Activated naive CD8-positive, alpha-beta T cell (primary cell): ENCODE results near the gene QKI.
"Not testable (repeated sequence)": the region's sequence is repeated elsewhere in the genome, so short reads cannot be mapped to it uniquely, and the experiment has no call there.

Source experiments
- H3K27ac Mint-ChIP-seq: one replicate; pipeline ENCODE4 v1.8.0; 2021; ENCODE audit warnings: mixed read lengths
- H3K27me3 Mint-ChIP-seq: one replicate; pipeline ENCODE4 v1.8.0; 2021; ENCODE audit warnings: mixed read lengths
- H3K36me3 Mint-ChIP-seq: one replicate; pipeline ENCODE4 v1.8.0; 2021; ENCODE audit warnings: mixed read lengths
- H3K4me1 Mint-ChIP-seq: one replicate; pipeline ENCODE4 v1.8.0; 2021; ENCODE audit warnings: low read depth, mixed read lengths
- H3K4me3 Mint-ChIP-seq: one replicate; pipeline ENCODE4 v1.8.0; 2021; ENCODE audit warnings: mild to moderate bottlenecking, mixed read lengths
- H3K9me3 Mint-ChIP-seq: one replicate; pipeline ENCODE4 v1.8.0; 2021; ENCODE audit warnings: low read depth, mixed read lengths

The QKI gene

GRCh38 chr6:163383912-163384311 is 30.6 kb upstream of the QKI start:
- Mint-ChIP-seq H3K4me1 (no peaks in the 10 kb centered on the region), H3K9me3 (peaks cover 5% of the 10 kb centered on the region), H3K27me3 (peaks cover 2% of the 10 kb centered on the region), H3K27ac (no peak overlapping the region), H3K36me3 (no peaks in the 10 kb centered on the region), H3K4me3 (no peak overlapping the region)

- Mint-ChIP-seq H3K27me3 (peaks cover 2% of the 10 kb centered on the region), H3K27ac (no peak overlapping the region), H3K9me3 (peaks cover 5% of the 10 kb centered on the region), H3K4me3 (no peak overlapping the region), H3K36me3 (no peaks in the 10 kb centered on the region), H3K4me1 (no peaks in the 10 kb centered on the region)
Measured at GRCh38 chr6:163384510-163384909, 30.0 kb upstream of the QKI start.

DNA sequence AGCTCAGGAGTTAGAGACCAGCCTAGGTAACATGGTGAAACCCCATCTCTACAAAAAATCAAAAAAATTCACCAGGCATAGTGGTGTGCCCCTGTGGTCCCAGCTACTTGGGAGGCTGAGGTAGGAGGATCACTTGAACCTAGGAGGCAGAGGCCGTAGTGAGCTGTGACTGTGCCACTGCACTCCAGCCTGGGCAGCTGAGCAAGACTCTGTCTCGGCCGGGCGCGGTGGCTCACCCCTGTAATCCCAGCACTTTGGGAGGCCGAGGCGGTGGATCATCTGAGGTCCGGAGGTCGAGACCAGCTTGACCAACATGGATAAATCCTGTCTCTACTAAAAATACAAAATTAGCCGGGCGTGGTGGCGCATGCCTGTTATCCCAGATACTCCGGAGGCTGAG is 29.0 kb upstream of the QKI start:
- H3K27me3 Mint-ChIP-seq, H3K4me3 Mint-ChIP-seq, H3K36me3 Mint-ChIP-seq, H3K4me1 Mint-ChIP-seq, H3K9me3 Mint-ChIP-seq, H3K27ac Mint-ChIP-seq: not testable (repeated sequence)

DNA sequence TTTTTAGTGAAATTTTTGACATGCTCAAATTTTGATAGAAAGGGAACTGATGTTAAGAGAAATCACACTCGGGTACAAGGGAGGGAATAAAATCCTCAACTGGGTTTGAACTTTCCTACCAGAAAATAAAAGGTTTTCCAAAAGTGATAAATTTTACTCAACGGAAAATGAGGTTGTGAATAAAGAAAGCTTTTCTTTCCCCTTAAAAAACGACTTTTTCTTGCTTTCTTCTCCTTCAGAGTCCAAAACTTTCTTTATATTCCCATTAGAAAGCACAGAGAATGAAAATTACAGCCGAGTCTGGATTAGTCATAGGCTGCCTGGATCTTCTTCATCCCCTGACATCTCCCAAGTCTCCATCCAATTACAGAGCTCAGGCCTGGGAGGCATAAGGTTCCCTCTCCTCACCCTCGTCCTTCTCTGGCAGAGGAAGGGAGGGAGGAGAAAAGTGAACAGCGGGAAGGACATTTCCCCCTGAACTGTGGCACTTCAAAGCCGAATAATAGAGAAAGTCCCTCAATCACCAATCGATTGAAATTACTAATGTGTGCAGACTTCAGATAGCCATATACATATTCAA is 28.1 kb upstream of the QKI start:
- Mint-ChIP-seq H3K27ac (no peak overlapping the region), H3K9me3 (peaks cover 5% of the 10 kb centered on the region), H3K36me3 (no peaks in the 10 kb centered on the region), H3K4me1 (no peaks in the 10 kb centered on the region), H3K4me3 (no peak overlapping the region), H3K27me3 (peaks cover 4% of the 10 kb centered on the region)

GRCh38 chr6:163387317-163387716 is 27.2 kb upstream of the QKI start:
- no peak overlapping the region for H3K27ac Mint-ChIP-seq
- no peak overlapping the region for H3K4me3 Mint-ChIP-seq
- H3K27me3 Mint-ChIP-seq = peaks cover 4% of the 10 kb centered on the region
- no peaks in the 10 kb centered on the region for H3K4me1 Mint-ChIP-seq
- peaks cover 5% of the 10 kb centered on the region for H3K9me3 Mint-ChIP-seq
- H3K36me3 Mint-ChIP-seq = no peaks in the 10 kb centered on the region

GRCh38 chr6:163389354-163389753 is 25.2 kb upstream of the QKI start:
- Mint-ChIP-seq H3K9me3 (no peaks in the 10 kb centered on the region), H3K4me3 (no peak overlapping the region), H3K36me3 (no peaks in the 10 kb centered on the region), H3K27ac (no peak overlapping the region), H3K4me1 (no peaks in the 10 kb centered on the region), H3K27me3 (peaks cover 6% of the 10 kb centered on the region)

GRCh38 chr6:163390770-163391169 is 23.7 kb upstream of the QKI start:
- Mint-ChIP-seq H3K36me3 (peaks cover 2% of the 10 kb centered on the region), H3K9me3 (no peaks in the 10 kb centered on the region), H3K4me1 (no peaks in the 10 kb centered on the region), H3K27me3 (peaks cover 10% of the 10 kb centered on the region), H3K4me3 (no peak overlapping the region), H3K27ac (no peak overlapping the region)

DNA sequence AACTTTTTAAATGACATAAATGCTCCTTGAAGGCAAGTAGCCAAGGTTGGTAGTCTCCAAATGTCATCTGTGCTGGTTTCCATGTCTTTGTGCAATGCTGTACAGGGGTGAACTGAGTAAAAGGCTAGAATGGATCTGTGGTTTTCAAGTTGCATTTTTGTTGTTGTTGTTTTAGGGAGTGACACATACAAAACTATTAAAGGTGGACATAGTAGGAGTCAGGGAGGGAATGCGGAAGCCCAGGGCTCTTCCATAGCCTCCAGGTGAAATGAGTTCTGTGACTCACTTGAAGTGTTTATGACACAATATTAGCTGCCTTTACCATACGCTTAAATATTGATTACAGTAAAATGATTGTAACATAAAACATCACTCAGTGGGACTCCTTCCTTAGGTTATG is 22.5 kb upstream of the QKI start:
- peaks cover 14% of the 10 kb centered on the region for H3K27me3 Mint-ChIP-seq
- no peak overlapping the region for H3K27ac Mint-ChIP-seq
- H3K4me1 Mint-ChIP-seq = peaks cover 6% of the 10 kb centered on the region
- no peak overlapping the region for H3K4me3 Mint-ChIP-seq
- H3K36me3 Mint-ChIP-seq = peaks cover 2% of the 10 kb centered on the region
- H3K9me3 Mint-ChIP-seq = no peaks in the 10 kb centered on the region

DNA sequence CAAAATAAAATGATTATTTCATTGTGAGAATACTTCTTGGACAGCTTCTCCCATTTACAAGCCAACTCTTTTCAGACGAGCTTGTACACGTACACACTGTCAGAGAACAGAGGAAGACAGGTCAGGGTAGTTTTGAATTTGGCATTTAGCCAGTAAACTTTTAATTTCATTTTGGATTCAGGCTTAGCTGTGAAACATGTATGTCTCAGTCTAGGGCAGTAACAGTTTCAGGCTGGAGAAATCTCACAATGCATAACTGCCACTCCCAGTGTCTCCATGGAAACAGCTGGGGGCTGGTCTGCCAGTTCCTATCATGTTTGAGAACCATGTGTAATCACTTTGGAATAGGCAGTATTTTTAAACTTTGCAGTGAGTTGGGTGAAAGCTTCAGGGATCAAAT is 22.0 kb upstream of the QKI start:
- no peak overlapping the region for H3K27ac Mint-ChIP-seq
- H3K4me3 Mint-ChIP-seq = no peak overlapping the region
- H3K27me3 Mint-ChIP-seq = peaks cover 18% of the 10 kb centered on the region
- H3K9me3 Mint-ChIP-seq = no peaks in the 10 kb centered on the region
- H3K36me3 Mint-ChIP-seq = peaks cover 2% of the 10 kb centered on the region
- peaks cover 6% of the 10 kb centered on the region for H3K4me1 Mint-ChIP-seq

- Mint-ChIP-seq H3K4me1 (peaks cover 6% of the 10 kb centered on the region), H3K36me3 (peaks cover 2% of the 10 kb centered on the region), H3K27ac (no peak overlapping the region), H3K27me3 (peaks cover 19% of the 10 kb centered on the region), H3K9me3 (no peaks in the 10 kb centered on the region), H3K4me3 (no peak overlapping the region)
Measured at GRCh38 chr6:163393923-163394322, 20.6 kb upstream of the QKI start.

GRCh38 chr6:163394659-163395058 is 19.9 kb upstream of the QKI start:
- no peak overlapping the region for H3K4me3 Mint-ChIP-seq
- no peak overlapping the region for H3K27ac Mint-ChIP-seq
- H3K27me3 Mint-ChIP-seq = peaks cover 18% of the 10 kb centered on the region
- H3K4me1 Mint-ChIP-seq = peaks cover 6% of the 10 kb centered on the region
- no peaks in the 10 kb centered on the region for H3K9me3 Mint-ChIP-seq
- H3K36me3 Mint-ChIP-seq = peaks cover 2% of the 10 kb centered on the region

DNA sequence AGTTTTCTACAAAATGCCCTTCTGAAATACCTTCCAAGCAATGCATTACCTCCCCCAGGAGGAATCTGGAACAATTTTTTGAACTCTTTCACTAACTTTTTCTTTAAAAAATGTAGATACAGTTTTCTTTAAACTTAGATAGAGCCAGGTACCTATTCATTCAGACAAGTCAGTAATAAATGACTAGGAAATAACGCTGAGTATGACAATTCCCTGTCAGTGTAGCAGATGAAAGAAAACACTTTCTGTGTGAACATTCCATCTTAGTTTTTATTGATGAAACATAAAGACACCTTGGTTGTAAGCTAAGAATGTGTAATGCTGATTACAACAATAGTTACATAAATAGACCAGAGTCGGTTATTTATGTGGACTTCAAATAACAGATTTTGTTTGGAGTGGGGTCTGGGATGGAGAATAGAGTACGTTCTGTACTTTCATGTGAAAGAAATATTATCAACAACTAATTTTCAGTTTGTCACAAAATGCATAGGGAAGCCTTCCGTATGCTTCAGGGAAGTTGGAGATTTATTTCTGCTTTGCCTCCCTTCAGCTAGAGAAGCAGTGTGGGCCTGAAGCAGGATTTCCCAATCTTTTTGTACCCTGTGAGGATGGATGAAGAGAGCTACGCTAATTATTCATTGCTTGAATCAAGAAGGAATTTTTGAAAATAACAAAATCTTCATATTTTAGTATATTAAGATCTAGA is 19.2 kb upstream of the QKI start:
- Mint-ChIP-seq H3K4me3 (no peak overlapping the region), H3K27ac (no peak overlapping the region), H3K9me3 (no peaks in the 10 kb centered on the region), H3K4me1 (peaks cover 6% of the 10 kb centered on the region), H3K36me3 (peaks cover 2% of the 10 kb centered on the region), H3K27me3 (peaks cover 17% of the 10 kb centered on the region)

- Mint-ChIP-seq H3K4me1 (peaks cover 6% of the 10 kb centered on the region), H3K27ac (no peak overlapping the region), H3K27me3 (peaks cover 17% of the 10 kb centered on the region), H3K4me3 (no peak overlapping the region), H3K9me3 (no peaks in the 10 kb centered on the region), H3K36me3 (peaks cover 2% of the 10 kb centered on the region)
Measured at GRCh38 chr6:163395831-163396185, 18.7 kb upstream of the QKI start.

- H3K27ac Mint-ChIP-seq = no peak overlapping the region
- peaks cover 17% of the 10 kb centered on the region for H3K27me3 Mint-ChIP-seq
- H3K4me1 Mint-ChIP-seq = peaks cover 6% of the 10 kb centered on the region
- no peak overlapping the region for H3K4me3 Mint-ChIP-seq
- H3K36me3 Mint-ChIP-seq = peaks cover 2% of the 10 kb centered on the region
- no peaks in the 10 kb centered on the region for H3K9me3 Mint-ChIP-seq
Measured at GRCh38 chr6:163397326-163397725, 17.2 kb upstream of the QKI start.

DNA sequence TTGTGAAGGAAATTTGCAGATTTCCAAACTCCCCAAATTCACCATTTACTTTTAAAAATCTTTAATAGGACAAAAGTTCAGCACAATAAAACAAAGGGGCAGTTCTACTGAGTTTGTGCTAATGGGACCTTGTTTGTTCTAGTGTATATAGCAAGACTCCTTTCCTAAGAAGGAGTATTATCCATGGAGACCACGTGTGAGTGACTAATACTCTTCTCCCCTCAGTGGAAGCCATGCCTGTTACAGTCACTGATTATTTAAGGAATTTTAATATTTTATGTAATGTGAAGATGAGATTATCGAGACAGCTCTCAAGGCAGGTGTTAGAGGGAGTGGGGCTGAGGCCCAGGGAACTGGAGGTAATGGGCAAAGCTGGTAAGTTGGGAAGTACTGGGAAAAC is 16.4 kb upstream of the QKI start:
- Mint-ChIP-seq H3K36me3 (peaks cover 2% of the 10 kb centered on the region), H3K4me1 (peaks cover 6% of the 10 kb centered on the region), H3K27ac (no peak overlapping the region), H3K27me3 (peaks cover 15% of the 10 kb centered on the region), H3K4me3 (no peak overlapping the region), H3K9me3 (no peaks in the 10 kb centered on the region)

DNA sequence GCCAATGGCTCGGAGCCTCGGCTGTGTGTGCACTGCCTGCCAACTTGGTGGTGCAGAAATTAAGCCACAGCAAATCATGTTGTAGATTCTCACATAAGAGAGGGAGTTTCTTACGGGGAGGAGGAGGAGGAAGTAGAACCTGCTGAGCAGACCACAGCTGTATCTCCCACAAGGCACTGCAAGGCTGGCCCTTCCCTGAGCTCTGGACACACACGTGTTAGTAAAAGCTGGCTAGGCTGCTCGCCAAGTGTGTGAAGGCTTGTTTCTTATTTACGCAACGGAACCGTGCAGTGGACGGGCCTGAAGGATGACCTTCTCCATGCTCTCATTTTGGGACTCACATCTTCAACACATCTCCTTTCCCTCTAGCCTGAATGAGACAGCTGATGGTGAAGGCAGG is 15.7 kb upstream of the QKI start:
- Mint-ChIP-seq H3K27ac (no peak overlapping the region), H3K36me3 (peaks cover 2% of the 10 kb centered on the region), H3K4me3 (no peak overlapping the region), H3K27me3 (peaks cover 15% of the 10 kb centered on the region), H3K4me1 (peaks cover 6% of the 10 kb centered on the region), H3K9me3 (no peaks in the 10 kb centered on the region)
